ENCODE data around the gene SCN4A. TPM values are rescaled to one million over a fixed set of nuclear protein-coding genes. Genes with fewer than 3 reads are reported as not detected.

SCN4A gene
- total RNA-seq, 1 experiment from 2014 or later: not detected

- Histone ChIP-seq H3K4me3 (ENCODE audit: low read length) (no peak overlapping the region), H3K9me3 (ENCODE audit: low read length) (no peaks in the 10 kb centered on the region), H3K36me3 (ENCODE audit: low read depth, low read length) (no peaks in the 10 kb centered on the region), H3K27ac (ENCODE audit: low read length) (no peak overlapping the region), H3K79me2 (ENCODE audit: low read length) (no peaks in the 10 kb centered on the region), H2AFZ (ENCODE audit: low read length) (no peak overlapping the region), H3K9ac (ENCODE audit: low read length) (no peak overlapping the region), H3K27me3 (ENCODE audit: low read length) (no peaks in the 10 kb centered on the region), H3F3A (ENCODE audit: low read length, unreplicated experiment) (no peaks in the 10 kb centered on the region), H4K20me1 (ENCODE audit: low read length) (no peaks in the 10 kb centered on the region), H3K9me2 (replicated peaks; ENCODE audit: low read length) (no peaks in the 10 kb centered on the region), H3K4me1 (ENCODE audit: insufficient read depth, low read length) (no peaks in the 10 kb centered on the region), H3K4me2 (ENCODE audit: low read length) (no peak overlapping the region)
- intact Hi-C loops (cut with micrococcal nuclease): no loop called here
- CTCF ChIA-PET: no interaction called here
- POLR2A ChIA-PET (ENCODE audit: unreplicated experiment): no interaction called here
- BruUV-seq (replicated peaks): no TSS peak
- no peak for ATAC-seq
- no peak for TF ChIP-seq EZH2phosphoT487 (IDR thresholded peaks at IDR 0.05; ENCODE audit: borderline replicate concordance, low read length)
- no peak for TF ChIP-seq EZH2 (IDR thresholded peaks at IDR 0.05; ENCODE audit: low read length, unreplicated experiment)
- TF ChIP-seq, protein P1, sequence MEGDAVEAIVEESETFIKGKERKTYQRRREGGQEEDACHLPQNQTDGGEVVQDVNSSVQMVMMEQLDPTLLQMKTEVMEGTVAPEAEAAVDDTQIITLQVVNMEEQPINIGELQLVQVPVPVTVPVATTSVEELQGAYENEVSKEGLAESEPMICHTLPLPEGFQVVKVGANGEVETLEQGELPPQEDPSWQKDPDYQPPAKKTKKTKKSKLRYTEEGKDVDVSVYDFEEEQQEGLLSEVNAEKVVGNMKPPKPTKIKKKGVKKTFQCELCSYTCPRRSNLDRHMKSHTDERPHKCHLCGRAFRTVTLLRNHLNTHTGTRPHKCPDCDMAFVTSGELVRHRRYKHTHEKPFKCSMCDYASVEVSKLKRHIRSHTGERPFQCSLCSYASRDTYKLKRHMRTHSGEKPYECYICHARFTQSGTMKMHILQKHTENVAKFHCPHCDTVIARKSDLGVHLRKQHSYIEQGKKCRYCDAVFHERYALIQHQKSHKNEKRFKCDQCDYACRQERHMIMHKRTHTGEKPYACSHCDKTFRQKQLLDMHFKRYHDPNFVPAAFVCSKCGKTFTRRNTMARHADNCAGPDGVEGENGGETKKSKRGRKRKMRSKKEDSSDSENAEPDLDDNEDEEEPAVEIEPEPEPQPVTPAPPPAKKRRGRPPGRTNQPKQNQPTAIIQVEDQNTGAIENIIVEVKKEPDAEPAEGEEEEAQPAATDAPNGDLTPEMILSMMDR (conservative IDR thresholded peaks at IDR 0.05; ENCODE audit: low read depth, low read length): no peak
- DNase-seq: no peak
Measured at GRCh38 chr17:63939884-63940283, 32.8 kb downstream of the SCN4A start.

GRCh38 chr17:63939401-63939800, 33.3 kb downstream of the SCN4A start:
- ChIA-PET POLR2A (ENCODE audit: unreplicated experiment) (no interaction called here), CTCF (no interaction called here)
- Histone ChIP-seq H3K36me3 (ENCODE audit: low read depth, low read length) (no peaks in the 10 kb centered on the region), H3K27ac (ENCODE audit: low read length) (no peak overlapping the region), H3K4me2 (ENCODE audit: low read length) (no peak overlapping the region), H4K20me1 (ENCODE audit: low read length) (no peaks in the 10 kb centered on the region), H3K27me3 (ENCODE audit: low read length) (no peaks in the 10 kb centered on the region), H3K9ac (ENCODE audit: low read length) (no peak overlapping the region), H3K4me1 (ENCODE audit: insufficient read depth, low read length) (no peaks in the 10 kb centered on the region), H3F3A (ENCODE audit: low read length, unreplicated experiment) (no peaks in the 10 kb centered on the region), H2AFZ (ENCODE audit: low read length) (no peak overlapping the region), H3K9me2 (replicated peaks; ENCODE audit: low read length) (no peaks in the 10 kb centered on the region), H3K4me3 (ENCODE audit: low read length) (no peak overlapping the region), H3K9me3 (ENCODE audit: low read length) (no peaks in the 10 kb centered on the region), H3K79me2 (ENCODE audit: low read length) (no peaks in the 10 kb centered on the region)
- intact Hi-C loops (cut with micrococcal nuclease): no loop called here
- no peak for ATAC-seq
- no TSS peak for BruUV-seq (replicated peaks)
- TF ChIP-seq EZH2phosphoT487 (IDR thresholded peaks at IDR 0.05; ENCODE audit: borderline replicate concordance, low read length) (no peak), EZH2 (IDR thresholded peaks at IDR 0.05; ENCODE audit: low read length, unreplicated experiment) (no peak)
- TF ChIP-seq, protein P1 (conservative IDR thresholded peaks at IDR 0.05; ENCODE audit: low read depth, low read length): no peak
- DNase-seq: no peak

- no peaks in the 10 kb centered on the region for H3K36me3 ChIP-seq (ENCODE audit: low read depth, low read length)
- H2AFZ ChIP-seq (ENCODE audit: low read length): no peak overlapping the region
- BruUV-seq (replicated peaks): no TSS peak
- no peak overlapping the region for H3K27ac ChIP-seq (ENCODE audit: low read length)
- TF ChIP-seq EZH2phosphoT487 (IDR thresholded peaks at IDR 0.05; ENCODE audit: borderline replicate concordance, low read length): no peak
- TF ChIP-seq EZH2 (IDR thresholded peaks at IDR 0.05; ENCODE audit: low read length, unreplicated experiment): no peak
- TF ChIP-seq, protein P1 (conservative IDR thresholded peaks at IDR 0.05; ENCODE audit: low read depth, low read length): no peak
- H3F3A ChIP-seq (ENCODE audit: low read length, unreplicated experiment): no peaks in the 10 kb centered on the region
- ChIA-PET CTCF (no interaction called here), POLR2A (ENCODE audit: unreplicated experiment) (no interaction called here)
- intact Hi-C loops (cut with micrococcal nuclease): no loop called here
- no peaks in the 10 kb centered on the region for H3K9me2 ChIP-seq (replicated peaks; ENCODE audit: low read length)
- no peaks in the 10 kb centered on the region for H3K9me3 ChIP-seq (ENCODE audit: low read length)
- no peak for ATAC-seq
- H3K79me2 ChIP-seq (ENCODE audit: low read length): no peaks in the 10 kb centered on the region
- no peaks in the 10 kb centered on the region for H3K27me3 ChIP-seq (ENCODE audit: low read length)
- H3K9ac ChIP-seq (ENCODE audit: low read length): no peak overlapping the region
- no peak overlapping the region for H3K4me2 ChIP-seq (ENCODE audit: low read length)
- H3K4me1 ChIP-seq (ENCODE audit: insufficient read depth, low read length): no peaks in the 10 kb centered on the region
- no peak overlapping the region for H3K4me3 ChIP-seq (ENCODE audit: low read length)
- DNase-seq: no peak
- no peaks in the 10 kb centered on the region for H4K20me1 ChIP-seq (ENCODE audit: low read length)
Measured at GRCh38 chr17:63937920-63938319, 34.8 kb downstream of the SCN4A start.

Measured in PC-3 (cell line).